GM12874 (cell line): Measurements from ENCODE around the gene RANBP10.

Experiments
- TF ChIP-seq, protein P1 (sequence below): IDR thresholded peaks from 2 replicates; pipeline ENCODE4 v1.5.1; 2011; ENCODE audit warnings: low read depth, mild to moderate bottlenecking, control low read depth, low read length, moderate library complexity; ENCODE audit not compliant: insufficient read depth

The RANBP10 gene

GRCh38 chr16:67726106-67727034, 80.0 kb downstream of the RANBP10 start:
- TF ChIP-seq, protein P1, sequence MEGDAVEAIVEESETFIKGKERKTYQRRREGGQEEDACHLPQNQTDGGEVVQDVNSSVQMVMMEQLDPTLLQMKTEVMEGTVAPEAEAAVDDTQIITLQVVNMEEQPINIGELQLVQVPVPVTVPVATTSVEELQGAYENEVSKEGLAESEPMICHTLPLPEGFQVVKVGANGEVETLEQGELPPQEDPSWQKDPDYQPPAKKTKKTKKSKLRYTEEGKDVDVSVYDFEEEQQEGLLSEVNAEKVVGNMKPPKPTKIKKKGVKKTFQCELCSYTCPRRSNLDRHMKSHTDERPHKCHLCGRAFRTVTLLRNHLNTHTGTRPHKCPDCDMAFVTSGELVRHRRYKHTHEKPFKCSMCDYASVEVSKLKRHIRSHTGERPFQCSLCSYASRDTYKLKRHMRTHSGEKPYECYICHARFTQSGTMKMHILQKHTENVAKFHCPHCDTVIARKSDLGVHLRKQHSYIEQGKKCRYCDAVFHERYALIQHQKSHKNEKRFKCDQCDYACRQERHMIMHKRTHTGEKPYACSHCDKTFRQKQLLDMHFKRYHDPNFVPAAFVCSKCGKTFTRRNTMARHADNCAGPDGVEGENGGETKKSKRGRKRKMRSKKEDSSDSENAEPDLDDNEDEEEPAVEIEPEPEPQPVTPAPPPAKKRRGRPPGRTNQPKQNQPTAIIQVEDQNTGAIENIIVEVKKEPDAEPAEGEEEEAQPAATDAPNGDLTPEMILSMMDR, result no peak

GRCh38 chr16:67723911-67724305, 82.5 kb downstream of the RANBP10 start:
- TF ChIP-seq, protein P1, result no peak

- TF ChIP-seq, protein P1, result no peak
These were observed 83.0 kb downstream of the RANBP10 start for GRCh38 chr16:67723151-67723910.

- TF ChIP-seq, protein P1, result no peak
These were observed 86.1 kb downstream of the RANBP10 start for GRCh38 chr16:67720236-67720635.

GRCh38 chr16:67719778-67720144, 86.6 kb downstream of the RANBP10 start:
- TF ChIP-seq, protein P1, result no peak

DNA sequence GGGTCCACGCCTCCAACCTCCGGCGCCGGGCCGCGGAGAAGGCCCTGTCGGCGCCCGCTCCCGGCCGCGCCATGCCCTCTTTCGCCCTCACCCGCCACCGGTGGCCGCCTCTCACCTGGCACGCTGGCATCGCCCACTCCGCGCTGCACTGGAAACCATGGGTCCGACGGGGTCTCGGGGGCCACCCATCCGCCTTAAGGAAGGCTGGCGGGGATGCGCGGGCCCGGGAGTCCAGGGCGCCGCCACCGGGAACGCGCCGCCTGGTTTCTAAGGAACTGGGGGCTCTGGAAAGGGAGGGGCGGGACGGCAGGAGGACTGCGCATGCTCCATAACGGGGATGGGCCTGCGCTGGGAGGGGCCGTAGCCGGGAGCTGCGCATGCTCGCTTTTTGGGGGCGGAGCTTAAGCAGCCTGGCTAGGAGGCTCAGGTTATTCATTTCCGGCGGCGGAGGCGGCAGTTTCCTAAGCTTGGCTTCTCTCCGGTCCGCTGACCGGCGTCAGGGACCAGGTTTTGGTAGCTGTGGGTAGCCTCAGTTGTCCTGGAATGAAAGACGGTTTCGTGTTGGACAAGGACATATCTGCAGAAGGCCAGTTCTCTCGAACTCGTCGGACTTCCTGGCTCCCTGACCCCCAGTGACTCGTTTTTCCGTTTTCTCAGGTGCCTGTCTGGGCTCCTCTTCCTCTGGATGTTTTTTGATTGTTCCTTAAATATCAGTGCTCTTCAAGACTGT, 87.1 kb downstream of the RANBP10 start, which contains the start of gene GFOD2:
Gene GFOD2 (minus strand): TSS at position 269 of the 730 bp plus-strand sequence. CDS start 33,601 bp downstream, outside the sequence.
- TF ChIP-seq, protein P1, result 0 out of 2 replicates have a peak, but pooled peaks have one; percentile 6
